ENCODE data around the gene ANTXR1.

ANTXR1 gene

GRCh38 chr2:69017080-69017479, 4.1 kb downstream of the ANTXR1 start:
- H3K4me3 ChIP-seq (ENCODE audit: low read depth, low read length), result no peak overlapping the region

GRCh38 chr2:69017835-69018234, 4.9 kb downstream of the ANTXR1 start:
- no peaks in the 10 kb centered on the region for H3K27me3 ChIP-seq
- no peak for TF ChIP-seq CTCF (IDR thresholded peaks at IDR 0.05; ENCODE audit: low read depth, low read length)
- H3K4me1 ChIP-seq, result no peaks in the 10 kb centered on the region
- no peaks in the 10 kb centered on the region for H3K36me3 ChIP-seq
- no peak overlapping the region for H3K4me3 ChIP-seq (ENCODE audit: low read depth, low read length)
- no peak for DNase-seq
- H3K9me3 ChIP-seq, result no peaks in the 10 kb centered on the region

More at GRCh38 chr2:69017080-69017479, 4.1 kb downstream of the ANTXR1 start:
- TF ChIP-seq CTCF (IDR thresholded peaks at IDR 0.05; ENCODE audit: low read depth, low read length), result no peak
- H3K4me1 ChIP-seq, result no peaks in the 10 kb centered on the region
- no peaks in the 10 kb centered on the region for H3K27me3 ChIP-seq
- no peak for DNase-seq
- H3K36me3 ChIP-seq, result no peaks in the 10 kb centered on the region
- H3K9me3 ChIP-seq, result no peaks in the 10 kb centered on the region

- H3K9me3 ChIP-seq, result no peaks in the 10 kb centered on the region
- H3K27me3 ChIP-seq, result no peaks in the 10 kb centered on the region
- no peak overlapping the region for H3K4me3 ChIP-seq (ENCODE audit: low read depth, low read length)
- no peak for DNase-seq
- TF ChIP-seq CTCF (IDR thresholded peaks at IDR 0.05; ENCODE audit: low read depth, low read length), result no peak
- no peaks in the 10 kb centered on the region for H3K36me3 ChIP-seq
- no peaks in the 10 kb centered on the region for H3K4me1 ChIP-seq
These were observed 5.7 kb downstream of the ANTXR1 start for GRCh38 chr2:69018678-69019095.

- H3K4me1 ChIP-seq, result no peaks in the 10 kb centered on the region
- TF ChIP-seq CTCF (IDR thresholded peaks at IDR 0.05; ENCODE audit: low read depth, low read length), result no peak
- H3K4me3 ChIP-seq (ENCODE audit: low read depth, low read length), result no peak overlapping the region
- no peak for DNase-seq
- no peaks in the 10 kb centered on the region for H3K27me3 ChIP-seq
- no peaks in the 10 kb centered on the region for H3K36me3 ChIP-seq
- H3K9me3 ChIP-seq, result no peaks in the 10 kb centered on the region
These were observed 7.8 kb downstream of the ANTXR1 start for GRCh38 chr2:69020496-69021426.

- no peak for TF ChIP-seq CTCF (IDR thresholded peaks at IDR 0.05; ENCODE audit: low read depth, low read length)
- Histone ChIP-seq H3K9me3 (no peaks in the 10 kb centered on the region), H3K36me3 (no peaks in the 10 kb centered on the region), H3K4me1 (no peaks in the 10 kb centered on the region), H3K27me3 (no peaks in the 10 kb centered on the region), H3K4me3 (ENCODE audit: low read depth, low read length) (no peak overlapping the region)
- DNase-seq, result no peak
These were observed 8.7 kb downstream of the ANTXR1 start for GRCh38 chr2:69021727-69022126.

- Histone ChIP-seq H3K36me3 (no peaks in the 10 kb centered on the region), H3K9me3 (no peaks in the 10 kb centered on the region), H3K4me1 (no peaks in the 10 kb centered on the region), H3K4me3 (ENCODE audit: low read depth, low read length) (no peak overlapping the region), H3K27me3 (no peaks in the 10 kb centered on the region)
- no peak for TF ChIP-seq CTCF (IDR thresholded peaks at IDR 0.05; ENCODE audit: low read depth, low read length)
- DNase-seq, result no peak
These were observed 9.6 kb downstream of the ANTXR1 start for GRCh38 chr2:69022548-69022947.

All from BE2C (cell line).